HCT116 (cell line): ENCODE data around the gene NDUFB7. TPM values are rescaled to one million over a fixed set of nuclear protein-coding genes. Genes with fewer than 3 reads are reported as not detected.

Source experiments
- ATAC-seq: fragments of 200-7000 bp; cut with Tn5 transposase; 2 replicates; pipeline ENCODE4 v1.9.1; 2020; ENCODE audit warnings: mild to moderate bottlenecking, moderate library complexity
- BruUV-seq: library from RNA; stranded (reverse); fragments of 400-500 nt; replicated peaks from 2 replicates; lab custom pipeline; 2021; lab: Mats Ljungman, UMichigan
- CTCF ChIA-PET: fragments of 300-600 bp; sonication (Branson Sonifier 250); formaldehyde crosslinking; loops from one replicate; lab custom pipeline; 2021; ENCODE audit warnings: antibody characterized with exemption; lab: Charles Lee
- POLR2A ChIA-PET: fragments of 300-600, 350-600 bp; sonication (Branson Sonifier 250); formaldehyde crosslinking; loops from one replicate; lab custom pipeline; 2021; ENCODE audit warnings: antibody characterized with exemption; lab: Charles Lee
- RAD21 ChIA-PET, 2 experiments: fragments of 300-600 bp; sonication (Branson Sonifier 250); formaldehyde crosslinking; loops; one replicate each; lab custom pipeline; 2023; ENCODE audit warnings: low total read pairs in 2 of 2; ENCODE audit not compliant: uncharacterized antibody in 2 of 2, unreplicated experiment in 2 of 2, low non-redundant PET in 1 of 2; lab: Charles Lee
- DNase-seq: peaks from one replicate; pipeline ENCODE4 v3.0.0-alpha.2; 2010; ENCODE audit warnings: low read depth, low spot score
- H2AFZ ChIP-seq: fragments of 200-600 bp; shearing (Covaris generic), sonication (generic); 2 replicates; pipeline ENCODE4 v1.6.1; 2017; ENCODE audit warnings: low read depth, mixed run types, mixed read lengths, antibody characterized with exemption, low read length; ENCODE audit not compliant: poor library complexity, severe bottlenecking
- H3K27ac ChIP-seq: 2 replicates; pipeline ENCODE4 v1.5.1; 2012; ENCODE audit warnings: low read depth, low read length
- H3K27me3 ChIP-seq: fragments of 200-600 bp; sonication (generic); 2 replicates; pipeline ENCODE4 v1.6.1; 2016; ENCODE audit warnings: mixed run types, low read length, mixed read lengths; ENCODE audit not compliant: insufficient read depth
- H3K36me3 ChIP-seq, 2 experiments: fragments of 200-500 bp in 1 of 2; fragments of 200-600 bp in 1 of 2; sonication (Bioruptor generic) in 1 of 2; sonication (generic) in 1 of 2; 2 replicates each; pipeline versions ENCODE4 v1.5.1 to v1.6.1; 2014 to 2016; ENCODE audit warnings: low read length in 2 of 2, inconsistent platforms in 1 of 2, mixed read lengths in 1 of 2, mixed run types in 1 of 2; ENCODE audit not compliant: insufficient read depth in 2 of 2, control insufficient read depth in 1 of 2
- H3K4me1 ChIP-seq, 2 experiments: fragments of 200-600 bp in 1 of 2; sonication (generic) in 1 of 2; 2 replicates each; pipeline versions ENCODE4 v1.5.1 to v1.6.1; 2012 to 2017; ENCODE audit warnings: low read length in 2 of 2, inconsistent platforms in 1 of 2, mild to moderate bottlenecking in 1 of 2, mixed read lengths in 1 of 2, mixed run types in 1 of 2, moderate library complexity in 1 of 2; ENCODE audit not compliant: insufficient read depth in 2 of 2, control insufficient read depth in 1 of 2
- H3K4me2 ChIP-seq: fragments of 200-600 bp; sonication (generic); 2 replicates; pipeline ENCODE4 v1.6.1; 2017; ENCODE audit warnings: mixed run types, low read length, mixed read lengths
- H3K4me3 ChIP-seq, 2 experiments: fragments of 200-600 bp in 1 of 2; sonication (generic) in 1 of 2; replicated peaks in 1 of 2; 2 replicates each; pipeline ENCODE4 v1.5.1; 2011 to 2016; ENCODE audit warnings: low read length in 2 of 2, control low read depth in 1 of 2, low read depth in 1 of 2, mild to moderate bottlenecking in 1 of 2, mixed read lengths in 1 of 2, mixed run types in 1 of 2
- H3K79me2 ChIP-seq: fragments of 200-600 bp; sonication (generic); 2 replicates; pipeline ENCODE4 v1.6.1; 2017; ENCODE audit warnings: mild to moderate bottlenecking, mixed run types, low read length, moderate library complexity, mixed read lengths; ENCODE audit not compliant: insufficient read depth
- H3K9ac ChIP-seq: fragments of 200-600 bp; sonication (generic); 2 replicates; pipeline ENCODE4 v1.6.1; 2016; ENCODE audit warnings: low read length, mixed read lengths
- H3K9me2 ChIP-seq: fragments of 200-600 bp; sonication (generic), shearing (Covaris generic); 2 replicates; pipeline ENCODE4 v1.6.1; 2017; ENCODE audit warnings: mixed run types, mild to moderate bottlenecking, moderate library complexity; ENCODE audit not compliant: insufficient read depth
- H3K9me3 ChIP-seq, 2 experiments: fragments of 200-500 bp in 1 of 2; fragments of 200-600 bp in 1 of 2; sonication (Bioruptor generic) in 1 of 2; sonication (generic) in 1 of 2; 2 replicates each; pipeline ENCODE4 v1.6.1; 2014 to 2017; ENCODE audit warnings: low read length in 2 of 2, mixed read lengths in 2 of 2, inconsistent platforms in 1 of 2, low read depth in 1 of 2, mild to moderate bottlenecking in 1 of 2, mixed run types in 1 of 2, moderate library complexity in 1 of 2; ENCODE audit not compliant: control insufficient read depth in 1 of 2, insufficient read depth in 1 of 2
- H4K20me1 ChIP-seq: fragments of 200-600 bp; sonication (generic), shearing (Covaris generic); 2 replicates; pipeline ENCODE4 v1.6.1; 2017; ENCODE audit warnings: mixed run types, mild to moderate bottlenecking, moderate library complexity; ENCODE audit not compliant: insufficient read depth
- CEBPB ChIP-seq: IDR thresholded peaks from 2 replicates; pipeline ENCODE4 v1.6.1; 2012; ENCODE audit warnings: low read depth
- EGR1 ChIP-seq: IDR thresholded peaks from 2 replicates; pipeline ENCODE4 v1.6.1; 2012; ENCODE audit warnings: low read depth
- ELF1 ChIP-seq: IDR thresholded peaks from 2 replicates; pipeline ENCODE4 v1.6.1; 2012; ENCODE audit warnings: low read depth, borderline replicate concordance
- EZH2 ChIP-seq: fragments of 200-600 bp; sonication (generic); IDR thresholded peaks from 2 replicates; pipeline ENCODE4 v1.6.1; 2017; ENCODE audit warnings: antibody characterized with exemption, mixed run types
- EZH2phosphoT487 ChIP-seq: fragments of 200-600 bp; IDR thresholded peaks from 2 replicates; pipeline ENCODE4 v1.6.1; 2018; ENCODE audit warnings: antibody characterized with exemption, borderline replicate concordance
- FOSL1 ChIP-seq: IDR thresholded peaks from 2 replicates; pipeline ENCODE4 v1.6.1; 2012; ENCODE audit warnings: low read depth
- JUND ChIP-seq: IDR thresholded peaks from 2 replicates; pipeline ENCODE4 v1.6.1; 2012
- POLR2AphosphoS5 ChIP-seq: IDR thresholded peaks from 2 replicates; pipeline ENCODE4 v1.6.1; 2011; ENCODE audit warnings: mild to moderate bottlenecking, low read depth, low read length, moderate library complexity
- RAD21 ChIP-seq: IDR thresholded peaks from 2 replicates; pipeline ENCODE4 v1.6.1; 2012; ENCODE audit warnings: low read depth, mild to moderate bottlenecking
- SIN3A ChIP-seq: IDR thresholded peaks from 2 replicates; pipeline ENCODE4 v1.6.1; 2012; ENCODE audit warnings: low read depth
- YY1 ChIP-seq: IDR thresholded peaks from 2 replicates; pipeline ENCODE4 v1.6.1; 2011; ENCODE audit warnings: low read length, low read depth, moderate library complexity, mild to moderate bottlenecking; ENCODE audit not compliant: insufficient replicate concordance; ENCODE audit errors: extremely low read depth
- intact Hi-C: fragments of 100-400 bp; cut with micrococcal nuclease; formaldehyde crosslinking; loops from 2 replicates; pipeline ENCODE4 v1.10.0; 2022
- total RNA-seq: library from RNA; stranded (reverse); gene quantifications from one replicate; pipeline ENCODE4 v1.2.1, GENCODE V29; 2021; ENCODE audit not compliant: unreplicated experiment
- TF ChIP-seq, protein P1 (sequence below): IDR thresholded peaks from 2 replicates; pipeline ENCODE4 v1.6.1; 2011; ENCODE audit warnings: mild to moderate bottlenecking, low read length, moderate library complexity; ENCODE audit not compliant: insufficient replicate concordance; ENCODE audit errors: extremely low read depth
- TF ChIP-seq, protein P2 (sequence below): IDR thresholded peaks from 2 replicates; pipeline ENCODE4 v1.6.1; 2012
- TF ChIP-seq, protein P3 (sequence below): IDR thresholded peaks from 2 replicates; pipeline ENCODE4 v1.6.1; 2012; ENCODE audit warnings: low read depth

NDUFB7 gene
- total RNA-seq, 1 experiment from 2014 or later: 167 TPM

DNA sequence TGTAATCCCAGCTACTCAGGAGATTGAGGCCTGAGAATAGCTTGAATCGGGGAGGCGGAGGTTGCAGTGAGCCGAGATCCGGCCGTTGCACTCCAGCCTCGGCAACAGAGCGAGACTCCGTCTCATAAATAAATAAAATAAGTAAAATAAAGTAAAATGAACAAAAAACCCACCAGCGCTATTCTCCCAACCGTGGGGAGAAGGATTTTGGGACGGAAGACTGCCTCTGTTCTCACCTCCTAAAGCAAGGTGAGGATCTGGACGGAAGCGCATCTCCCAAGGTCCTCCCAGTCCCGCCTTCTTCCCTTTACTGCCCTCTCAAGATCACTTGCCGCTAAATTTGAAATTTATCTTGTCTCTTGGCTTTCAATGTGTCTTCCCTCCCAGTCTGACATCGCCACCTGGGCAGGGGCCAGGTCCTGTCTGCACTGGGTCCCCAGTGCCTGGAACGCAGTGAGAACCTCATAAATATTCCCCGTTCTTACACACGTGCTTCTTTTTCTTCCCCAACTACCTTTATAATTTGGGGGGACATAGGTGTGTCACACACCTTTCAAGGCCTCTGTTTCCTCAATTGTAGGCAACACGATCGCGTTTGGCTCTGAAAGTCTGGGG is 52.5 kb downstream of the NDUFB7 start:
- peaks cover 33% of the 10 kb centered on the region; the same call in 1 of the 2 replicates for H4K20me1 ChIP-seq
- H2AFZ ChIP-seq: no peak overlapping the region
- no peak for TF ChIP-seq ELF1
- TF ChIP-seq JUND: no peak
- no peak for TF ChIP-seq FOSL1
- no peak for TF ChIP-seq POLR2AphosphoS5
- TF ChIP-seq EZH2phosphoT487: no peak
- TF ChIP-seq CEBPB: no peak
- TF ChIP-seq SIN3A: no peak
- no peak for TF ChIP-seq RAD21
- TF ChIP-seq YY1: no peak
- TF ChIP-seq, protein P1, sequence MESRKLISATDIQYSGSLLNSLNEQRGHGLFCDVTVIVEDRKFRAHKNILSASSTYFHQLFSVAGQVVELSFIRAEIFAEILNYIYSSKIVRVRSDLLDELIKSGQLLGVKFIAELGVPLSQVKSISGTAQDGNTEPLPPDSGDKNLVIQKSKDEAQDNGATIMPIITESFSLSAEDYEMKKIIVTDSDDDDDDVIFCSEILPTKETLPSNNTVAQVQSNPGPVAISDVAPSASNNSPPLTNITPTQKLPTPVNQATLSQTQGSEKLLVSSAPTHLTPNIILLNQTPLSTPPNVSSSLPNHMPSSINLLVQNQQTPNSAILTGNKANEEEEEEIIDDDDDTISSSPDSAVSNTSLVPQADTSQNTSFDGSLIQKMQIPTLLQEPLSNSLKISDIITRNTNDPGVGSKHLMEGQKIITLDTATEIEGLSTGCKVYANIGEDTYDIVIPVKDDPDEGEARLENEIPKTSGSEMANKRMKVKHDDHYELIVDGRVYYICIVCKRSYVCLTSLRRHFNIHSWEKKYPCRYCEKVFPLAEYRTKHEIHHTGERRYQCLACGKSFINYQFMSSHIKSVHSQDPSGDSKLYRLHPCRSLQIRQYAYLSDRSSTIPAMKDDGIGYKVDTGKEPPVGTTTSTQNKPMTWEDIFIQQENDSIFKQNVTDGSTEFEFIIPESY: no peak
- TF ChIP-seq, protein P2, sequence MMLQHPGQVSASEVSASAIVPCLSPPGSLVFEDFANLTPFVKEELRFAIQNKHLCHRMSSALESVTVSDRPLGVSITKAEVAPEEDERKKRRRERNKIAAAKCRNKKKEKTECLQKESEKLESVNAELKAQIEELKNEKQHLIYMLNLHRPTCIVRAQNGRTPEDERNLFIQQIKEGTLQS: no peak
- no peak for TF ChIP-seq EZH2
- TF ChIP-seq, protein P3, sequence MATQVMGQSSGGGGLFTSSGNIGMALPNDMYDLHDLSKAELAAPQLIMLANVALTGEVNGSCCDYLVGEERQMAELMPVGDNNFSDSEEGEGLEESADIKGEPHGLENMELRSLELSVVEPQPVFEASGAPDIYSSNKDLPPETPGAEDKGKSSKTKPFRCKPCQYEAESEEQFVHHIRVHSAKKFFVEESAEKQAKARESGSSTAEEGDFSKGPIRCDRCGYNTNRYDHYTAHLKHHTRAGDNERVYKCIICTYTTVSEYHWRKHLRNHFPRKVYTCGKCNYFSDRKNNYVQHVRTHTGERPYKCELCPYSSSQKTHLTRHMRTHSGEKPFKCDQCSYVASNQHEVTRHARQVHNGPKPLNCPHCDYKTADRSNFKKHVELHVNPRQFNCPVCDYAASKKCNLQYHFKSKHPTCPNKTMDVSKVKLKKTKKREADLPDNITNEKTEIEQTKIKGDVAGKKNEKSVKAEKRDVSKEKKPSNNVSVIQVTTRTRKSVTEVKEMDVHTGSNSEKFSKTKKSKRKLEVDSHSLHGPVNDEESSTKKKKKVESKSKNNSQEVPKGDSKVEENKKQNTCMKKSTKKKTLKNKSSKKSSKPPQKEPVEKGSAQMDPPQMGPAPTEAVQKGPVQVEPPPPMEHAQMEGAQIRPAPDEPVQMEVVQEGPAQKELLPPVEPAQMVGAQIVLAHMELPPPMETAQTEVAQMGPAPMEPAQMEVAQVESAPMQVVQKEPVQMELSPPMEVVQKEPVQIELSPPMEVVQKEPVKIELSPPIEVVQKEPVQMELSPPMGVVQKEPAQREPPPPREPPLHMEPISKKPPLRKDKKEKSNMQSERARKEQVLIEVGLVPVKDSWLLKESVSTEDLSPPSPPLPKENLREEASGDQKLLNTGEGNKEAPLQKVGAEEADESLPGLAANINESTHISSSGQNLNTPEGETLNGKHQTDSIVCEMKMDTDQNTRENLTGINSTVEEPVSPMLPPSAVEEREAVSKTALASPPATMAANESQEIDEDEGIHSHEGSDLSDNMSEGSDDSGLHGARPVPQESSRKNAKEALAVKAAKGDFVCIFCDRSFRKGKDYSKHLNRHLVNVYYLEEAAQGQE: no peak
- no peak for TF ChIP-seq EGR1
- H3K9ac ChIP-seq: peak overlapping the region; percentile 66
- RAD21 ChIA-PET: interaction anchor here in 1 of 2 experiments (0.5 kb wide), 1 partner anchor 53 kb away, joined by 5 read pairs; the partner anchor contains the start of gene NDUFB7
- H3K36me3 ChIP-seq: peaks cover 4 to 29% of the 10 kb centered on the region in 2 experiments; a peak in 3 of 4 replicates
- peak overlapping the region; percentile 87 for H3K4me2 ChIP-seq
- POLR2A ChIA-PET: interaction anchor here (0.6 to 4.7 kb wide), 9 partner anchors 8 to 382 kb away, joined by 3 to 112 read pairs (median 4); partner anchors contain the start of genes ASF1B and TECR
- peaks cover 38% of the 10 kb centered on the region for H3K79me2 ChIP-seq
- no peak for ATAC-seq
- intact Hi-C loops: no loop called here
- peak overlapping the region; percentile 97 for H3K27ac ChIP-seq
- no peaks in the 10 kb centered on the region for H3K9me2 ChIP-seq
- H3K9me3 ChIP-seq: no peaks in the 10 kb centered on the region
- no peak for DNase-seq
- CTCF ChIA-PET: interaction anchor here (1.2 kb wide), 1 partner anchor 14 kb away, joined by 3 read pairs; no protein-coding TSS in a partner anchor
- no peaks in the 10 kb centered on the region for H3K27me3 ChIP-seq
- BruUV-seq: no TSS peak
- peaks cover 48 to 74% of the 10 kb centered on the region in 2 experiments for H3K4me1 ChIP-seq
- peak overlapping the region; percentile 51 to 60 for H3K4me3 ChIP-seq
